ENCODE results near the gene SMIM32.

DNA sequence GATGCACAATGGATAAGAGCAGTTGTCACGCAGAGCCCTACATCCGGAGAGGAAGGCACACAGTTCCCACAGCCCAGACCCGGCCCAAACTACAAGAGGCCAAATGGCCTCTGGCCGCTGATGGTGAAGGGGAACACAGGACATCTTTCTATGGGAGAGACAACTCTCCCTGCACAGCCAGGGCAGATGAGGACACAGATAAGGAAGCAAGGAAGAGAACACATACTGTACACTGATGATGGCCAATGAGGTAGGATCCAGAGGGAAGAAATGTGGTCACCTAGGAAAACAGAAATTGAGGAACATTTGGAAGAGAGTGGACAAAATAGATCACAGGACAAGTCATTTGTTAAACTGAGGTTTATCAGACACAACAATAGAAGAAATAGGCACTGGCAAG lies 28.4 kb upstream of the SMIM32 start:
- TF ChIP-seq POLR2A (IDR thresholded peaks at IDR 0.05) = no peak
- TF ChIP-seq, protein P1, sequence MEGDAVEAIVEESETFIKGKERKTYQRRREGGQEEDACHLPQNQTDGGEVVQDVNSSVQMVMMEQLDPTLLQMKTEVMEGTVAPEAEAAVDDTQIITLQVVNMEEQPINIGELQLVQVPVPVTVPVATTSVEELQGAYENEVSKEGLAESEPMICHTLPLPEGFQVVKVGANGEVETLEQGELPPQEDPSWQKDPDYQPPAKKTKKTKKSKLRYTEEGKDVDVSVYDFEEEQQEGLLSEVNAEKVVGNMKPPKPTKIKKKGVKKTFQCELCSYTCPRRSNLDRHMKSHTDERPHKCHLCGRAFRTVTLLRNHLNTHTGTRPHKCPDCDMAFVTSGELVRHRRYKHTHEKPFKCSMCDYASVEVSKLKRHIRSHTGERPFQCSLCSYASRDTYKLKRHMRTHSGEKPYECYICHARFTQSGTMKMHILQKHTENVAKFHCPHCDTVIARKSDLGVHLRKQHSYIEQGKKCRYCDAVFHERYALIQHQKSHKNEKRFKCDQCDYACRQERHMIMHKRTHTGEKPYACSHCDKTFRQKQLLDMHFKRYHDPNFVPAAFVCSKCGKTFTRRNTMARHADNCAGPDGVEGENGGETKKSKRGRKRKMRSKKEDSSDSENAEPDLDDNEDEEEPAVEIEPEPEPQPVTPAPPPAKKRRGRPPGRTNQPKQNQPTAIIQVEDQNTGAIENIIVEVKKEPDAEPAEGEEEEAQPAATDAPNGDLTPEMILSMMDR (IDR thresholded peaks at IDR 0.05) = no peak
